ENCODE measurements around the gene KCNH4.

The KCNH4 gene

GRCh38 chr17:42110301-42111264 lies 70.4 kb downstream of the KCNH4 start:
- in situ Hi-C loops (cut with MboI; ENCODE audit: low pct_unique_long_range_greater_than_20kb, low sequenced_read_pairs): loop anchor here (10.0 kb wide), 1 partner anchor 86 kb away; the partner anchor contains the start of gene NKIRAS2
- no peak for DNase-seq

DNA sequence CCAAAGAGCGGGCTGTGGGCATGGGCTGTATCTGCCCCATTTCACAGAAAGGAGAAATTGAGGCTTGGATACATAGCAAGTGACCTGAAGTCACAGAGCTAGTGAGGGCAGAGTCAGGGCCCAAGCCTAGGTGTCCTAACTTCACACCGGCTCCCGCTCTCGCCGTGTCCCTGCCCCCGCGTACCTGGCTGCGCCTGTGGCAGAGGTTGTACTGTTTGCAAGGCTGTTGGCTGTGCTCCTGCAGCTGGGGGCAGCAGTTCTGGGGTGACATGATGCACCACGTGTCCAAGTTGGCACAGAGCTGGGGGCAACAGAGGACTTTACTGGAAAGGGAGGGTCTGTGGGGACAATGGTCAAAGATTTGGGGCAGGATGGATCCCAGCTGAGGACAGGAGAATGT lies 71.9 kb downstream of the KCNH4 start:
- in situ Hi-C loops (cut with MboI; ENCODE audit: low pct_unique_long_range_greater_than_20kb, low sequenced_read_pairs): no loop called here
- no peak for DNase-seq

DNA sequence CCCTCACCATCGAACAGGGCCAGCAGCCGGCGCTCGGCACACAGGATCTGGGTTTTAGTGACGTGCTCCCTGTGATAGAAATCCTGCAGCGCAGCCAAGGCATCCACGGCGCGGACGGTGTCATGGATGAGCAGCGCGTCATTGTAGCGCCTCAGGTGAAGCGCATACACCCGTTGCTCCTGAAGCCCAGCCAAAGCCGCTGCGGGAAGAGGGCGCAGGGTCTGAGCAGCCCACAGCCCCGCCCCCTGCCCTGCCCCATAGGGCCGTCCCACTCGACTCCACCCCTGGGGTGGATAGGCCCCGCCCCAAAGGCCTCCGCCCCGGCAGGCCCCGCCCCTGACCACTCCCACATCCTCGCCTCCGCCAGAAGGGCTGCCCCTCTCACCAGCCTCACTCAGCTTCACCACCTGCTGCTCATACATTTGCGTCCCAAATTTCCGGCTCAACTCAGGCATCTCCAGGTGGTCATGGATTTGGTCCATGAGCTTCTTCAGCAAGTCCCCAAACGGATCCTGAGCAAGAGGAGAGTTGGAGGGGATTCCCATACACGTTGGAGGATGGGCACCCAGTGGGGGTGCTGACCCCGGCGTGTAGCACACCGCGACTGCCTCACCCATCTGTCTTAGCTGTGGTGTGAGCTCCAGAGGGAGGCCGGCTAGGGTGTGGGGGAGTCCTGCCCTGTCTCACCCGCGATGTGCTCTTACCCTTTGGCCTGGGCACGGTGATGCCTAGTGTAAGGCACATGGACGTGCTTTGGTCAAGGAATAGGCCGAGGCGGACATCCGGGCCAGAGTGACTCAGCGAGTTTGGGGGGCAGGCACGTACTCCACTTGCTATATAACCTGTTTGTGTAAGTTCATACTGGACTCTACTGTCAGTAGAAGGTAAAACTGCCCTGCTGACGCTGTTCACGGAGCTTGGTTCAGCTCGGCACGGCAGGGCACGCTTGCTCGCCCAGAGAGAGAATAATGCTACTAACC lies 73.1 kb downstream of the KCNH4 start:
- DNase-seq: no peak
- in situ Hi-C loops (cut with MboI; ENCODE audit: low pct_unique_long_range_greater_than_20kb, low sequenced_read_pairs): no loop called here

DNA sequence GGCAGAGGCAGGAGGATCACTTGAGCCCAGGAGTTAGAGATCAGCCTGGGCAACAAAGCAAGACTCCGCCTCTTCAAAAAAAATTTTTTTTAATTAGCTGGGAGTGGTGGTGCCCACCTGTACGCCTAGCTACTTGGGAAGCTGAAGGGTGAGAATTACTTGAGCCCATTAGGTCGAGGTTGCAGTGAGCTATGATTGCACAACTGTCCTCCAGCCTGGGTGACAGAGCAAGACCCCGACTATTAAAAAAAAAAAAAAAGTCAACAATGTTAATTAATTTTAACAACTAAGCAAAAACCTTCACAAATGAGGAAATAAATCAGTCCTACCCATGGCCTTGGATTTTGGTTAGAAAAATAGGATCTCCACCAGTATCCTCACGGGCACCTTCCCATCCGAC lies 73.8 kb downstream of the KCNH4 start:
- DNase-seq: no peak
- in situ Hi-C loops (cut with MboI; ENCODE audit: low pct_unique_long_range_greater_than_20kb, low sequenced_read_pairs): no loop called here

Measured in KBM-7 (cell line).